ENCODE data around the gene GALP.
A peak's percentile ranks its signal among the peaks of the same experiment; 100 is the strongest.
"Not testable (repeated sequence)": the region's sequence is repeated elsewhere in the genome, so short reads cannot be mapped to it uniquely, and the experiment has no call there.

The GALP gene

DNA sequence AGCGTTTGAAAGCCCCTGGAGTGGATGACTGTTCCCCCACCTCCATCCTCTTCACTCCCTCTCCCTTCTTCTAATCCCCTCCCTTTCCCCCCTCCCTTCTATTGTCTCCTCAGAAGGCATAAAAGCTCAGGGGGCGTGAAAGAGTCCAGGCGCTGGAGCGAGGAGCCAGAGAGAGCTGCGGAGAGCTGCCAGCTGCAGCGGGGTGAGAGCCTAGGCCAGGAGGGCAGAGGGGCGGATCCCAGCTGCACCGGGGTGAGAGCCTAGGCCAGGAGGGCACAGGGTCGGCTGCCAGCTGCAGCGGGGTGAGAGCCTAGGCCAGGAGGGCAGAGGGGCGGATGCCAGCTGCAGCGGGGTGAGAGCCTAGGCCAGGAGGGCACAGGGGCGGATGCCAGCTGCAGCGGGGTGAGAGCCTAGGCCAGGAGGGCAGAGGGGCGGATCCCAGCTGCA lies at the start of gene GALP:
Gene GALP (plus strand): TSS at position 148 of the 447 bp plus-strand sequence. CDS start 1,101 bp downstream, outside the sequence.
- not testable (repeated sequence) for DNase-seq (ENCODE audit: low read depth in 3 of 3)

DNA sequence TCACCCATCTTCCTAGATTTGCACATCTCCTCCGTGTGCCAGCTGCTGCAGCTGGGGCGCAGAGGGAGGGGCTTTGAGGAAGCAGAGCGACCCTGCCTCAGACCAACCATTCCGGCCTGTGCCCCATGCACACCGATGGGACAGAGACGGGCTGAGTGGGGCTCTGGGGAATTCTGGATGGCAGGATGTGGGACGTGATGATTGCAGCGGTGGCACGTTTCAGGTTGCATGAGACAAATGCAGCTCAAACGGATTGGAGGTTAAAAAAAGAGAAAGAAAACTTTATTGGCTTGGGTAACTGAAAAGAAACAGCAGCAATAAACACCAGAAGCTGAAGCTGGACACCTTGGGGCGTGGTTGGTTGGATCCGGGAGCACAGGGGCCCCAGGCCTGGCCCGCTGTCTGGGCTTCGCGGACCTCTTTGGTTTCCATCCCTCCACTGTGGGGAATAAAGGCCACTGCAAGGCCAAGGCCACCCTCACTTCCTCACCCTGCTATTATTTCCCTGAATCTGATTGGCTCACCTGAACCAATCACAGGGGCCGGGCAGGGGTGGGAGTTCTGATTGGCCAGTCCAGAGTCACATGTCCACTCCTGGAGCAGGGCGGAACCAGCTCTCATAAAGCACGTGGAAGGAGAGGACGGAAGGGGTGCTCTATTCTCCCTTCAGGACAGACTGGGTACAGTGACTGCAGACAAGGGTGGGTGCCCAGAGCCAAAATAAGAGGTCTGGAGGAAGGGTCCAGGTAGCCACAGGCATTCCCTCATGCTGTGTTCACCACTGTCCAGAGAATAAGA lies 48.6 kb upstream of the GALP start:
- DNase-seq (ENCODE audit: low read depth in 3 of 3): no peak

DNA sequence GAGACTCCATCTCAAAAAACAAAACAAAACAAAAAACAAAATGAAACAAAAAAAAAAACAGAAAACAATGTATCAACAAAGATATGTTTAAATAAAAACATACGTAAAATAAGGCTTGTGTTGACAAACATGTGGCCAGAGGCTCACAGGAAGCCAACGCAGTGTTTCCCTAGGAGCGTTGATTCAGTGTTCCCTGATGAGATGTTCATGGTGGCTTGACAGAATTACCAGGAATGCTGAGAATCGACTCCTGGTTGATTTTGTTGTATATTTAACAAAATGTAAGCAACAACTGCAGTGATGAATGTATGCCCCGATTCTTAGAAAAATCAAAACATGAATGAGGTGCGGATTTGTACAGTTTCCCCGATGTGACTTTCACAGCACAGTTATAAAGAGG lies 45.8 kb upstream of the GALP start:
- no peak for DNase-seq (ENCODE audit: low read depth in 3 of 3)

DNA sequence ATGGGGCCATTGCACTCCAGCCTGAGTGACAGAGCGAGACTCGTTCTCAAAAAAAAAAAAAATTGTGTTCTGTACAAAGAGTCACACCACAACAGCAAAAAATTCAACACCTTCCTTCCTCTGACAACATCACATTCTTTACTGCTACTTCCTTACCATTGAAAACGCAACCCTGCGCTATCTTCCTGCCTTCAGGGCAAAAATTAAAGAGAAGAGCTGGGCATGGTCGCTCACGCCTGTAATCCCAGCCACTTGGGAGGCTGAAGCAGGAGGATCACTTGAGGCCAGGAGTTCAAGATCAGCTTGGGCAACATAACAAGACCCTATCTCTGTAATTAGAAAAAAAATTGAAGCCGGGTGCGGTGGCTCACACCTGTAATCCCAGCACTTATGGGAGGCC lies 44.2 kb upstream of the GALP start:
- DNase-seq (ENCODE audit: low read depth in 3 of 3): no peak

DNA sequence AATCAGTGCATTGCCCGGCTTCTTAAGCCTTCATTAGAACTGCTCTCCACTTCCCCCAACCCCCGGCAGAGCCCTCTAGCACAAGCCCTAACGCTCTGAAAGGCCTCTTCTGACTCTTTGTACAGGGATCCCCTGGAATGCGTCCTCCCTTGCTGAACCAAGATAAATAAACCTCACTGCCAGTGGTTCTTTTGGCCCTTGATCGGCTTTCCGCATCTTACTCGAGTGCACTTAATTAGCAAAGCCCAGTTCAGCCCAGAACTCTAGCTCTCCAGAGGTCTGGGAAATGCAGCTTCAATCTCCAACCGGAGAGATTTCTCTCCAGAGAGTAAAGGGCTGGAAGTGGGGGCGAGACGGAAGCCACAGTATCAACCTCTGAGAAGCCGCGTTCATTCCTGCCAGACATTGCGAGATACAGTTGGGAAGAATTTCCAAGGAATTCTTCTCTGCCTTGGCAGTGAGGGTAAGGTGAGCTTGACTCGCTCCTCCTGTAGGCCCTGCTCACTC lies 43.4 kb upstream of the GALP start:
- DNase-seq (ENCODE audit: low read depth in 3 of 3): no peak

DNA sequence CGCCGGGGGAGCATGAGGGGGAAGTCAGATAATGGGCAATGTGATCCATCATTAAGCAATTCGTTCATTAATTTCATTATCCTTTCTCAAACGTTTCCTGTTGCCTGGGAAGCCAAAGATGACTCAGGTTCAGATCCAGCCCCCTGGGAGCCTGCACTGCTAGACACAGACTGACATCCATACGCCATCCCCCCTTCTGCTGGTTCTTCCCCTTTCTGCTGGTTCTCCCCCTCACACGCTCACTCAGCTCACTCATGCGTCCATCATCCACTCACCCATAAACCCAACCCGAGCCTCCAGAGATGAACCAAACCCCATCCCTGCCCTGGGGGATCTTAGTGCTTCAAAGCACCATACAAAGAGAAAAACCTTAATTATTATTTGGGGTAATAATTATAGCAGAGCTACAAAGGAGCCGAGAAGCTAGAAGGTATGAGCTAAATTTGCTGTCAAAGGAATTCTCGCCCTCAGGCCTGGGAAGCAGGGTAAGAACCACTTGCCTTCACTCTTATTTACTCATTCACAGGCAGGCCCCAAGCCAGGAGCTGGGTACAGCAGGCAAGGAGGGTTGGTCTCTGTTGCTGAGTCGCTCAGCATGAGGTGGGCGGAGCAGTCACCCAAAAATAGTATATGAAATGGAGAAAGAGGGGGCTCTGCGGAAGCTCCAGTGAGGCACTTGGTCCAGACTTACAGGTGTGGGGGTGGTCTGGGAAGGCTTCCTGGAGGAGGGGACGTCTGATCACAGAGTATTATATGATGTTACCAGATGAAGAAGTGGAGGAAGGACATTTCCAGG lies 41.8 kb upstream of the GALP start:
- DNase-seq (ENCODE audit: low read depth in 3 of 3): no peak

DNA sequence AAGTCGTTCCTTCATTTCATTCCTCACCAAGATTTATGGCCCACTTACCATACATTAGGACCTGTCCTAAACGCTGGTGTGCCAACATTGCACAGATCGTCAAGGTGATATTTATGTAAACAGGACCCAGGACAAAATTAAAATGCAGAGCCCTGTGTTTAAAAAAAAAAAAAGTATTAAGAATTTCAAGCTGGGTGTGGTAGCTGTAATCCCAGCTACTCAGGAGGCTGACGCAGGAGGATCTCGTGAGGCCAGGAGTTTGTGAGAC lies 41.2 kb upstream of the GALP start:
- no peak for DNase-seq (ENCODE audit: low read depth in 3 of 3)

DNA sequence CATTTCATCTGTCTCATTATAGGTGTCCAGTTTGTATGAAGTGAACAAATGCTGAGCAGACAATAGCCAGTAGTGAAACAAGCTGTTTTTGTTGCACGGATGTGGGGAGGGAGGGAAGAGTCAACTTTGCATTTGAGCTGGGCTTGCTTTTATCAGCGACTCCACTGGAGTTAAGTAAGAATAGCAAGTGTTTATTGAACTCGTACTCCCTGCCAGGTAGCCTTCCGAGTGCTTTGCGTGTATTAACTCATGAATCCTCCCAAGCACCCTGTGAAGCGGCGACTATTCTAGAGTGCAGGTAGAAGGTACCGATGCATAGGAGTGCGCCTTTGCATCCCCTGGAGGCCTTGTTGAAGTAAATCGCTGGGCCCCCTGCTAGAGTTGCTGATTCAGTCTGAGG lies 39.4 kb upstream of the GALP start:
- no peak for DNase-seq (ENCODE audit: low read depth in 3 of 3)

DNA sequence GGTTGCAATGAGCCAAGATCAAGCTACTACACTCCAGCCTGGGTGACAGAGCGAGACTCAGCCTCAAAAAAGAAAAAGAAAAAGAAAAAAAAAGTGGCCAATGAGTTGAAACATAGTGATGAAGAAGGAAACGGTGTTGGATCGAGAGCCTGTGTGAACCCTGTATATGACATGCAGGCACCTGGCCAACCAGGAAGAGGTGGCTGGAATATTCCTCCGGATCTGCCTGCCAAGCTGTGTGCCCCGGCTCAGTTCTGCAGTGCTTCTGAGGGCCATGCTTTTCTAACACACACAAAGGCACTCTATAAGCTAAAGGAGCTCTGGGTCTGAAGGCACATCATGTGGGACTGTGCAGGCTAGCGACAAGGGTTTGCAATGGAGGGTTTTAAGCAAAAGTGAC lies 38.4 kb upstream of the GALP start:
- DNase-seq (ENCODE audit: low read depth in 3 of 3): no peak

DNA sequence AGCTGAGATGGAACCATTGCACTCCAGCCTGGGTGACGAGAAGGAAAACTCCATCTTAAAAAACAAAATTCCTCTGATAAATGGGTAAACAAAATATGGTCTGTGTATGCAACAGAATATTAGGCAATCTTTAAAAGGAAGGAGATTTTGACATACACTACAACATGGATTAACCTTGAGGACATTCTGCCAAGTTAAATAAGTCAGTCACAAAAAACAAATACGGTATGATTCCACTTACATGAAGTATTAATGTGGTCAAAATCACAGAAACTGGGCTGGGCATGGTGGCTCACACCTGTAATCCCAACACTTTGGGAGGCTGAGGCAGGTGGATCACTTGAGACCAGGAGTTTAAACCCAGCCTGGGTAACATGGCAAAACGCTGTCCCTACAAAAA lies 37.7 kb upstream of the GALP start:
- no peak for DNase-seq (ENCODE audit: low read depth in 3 of 3)

DNA sequence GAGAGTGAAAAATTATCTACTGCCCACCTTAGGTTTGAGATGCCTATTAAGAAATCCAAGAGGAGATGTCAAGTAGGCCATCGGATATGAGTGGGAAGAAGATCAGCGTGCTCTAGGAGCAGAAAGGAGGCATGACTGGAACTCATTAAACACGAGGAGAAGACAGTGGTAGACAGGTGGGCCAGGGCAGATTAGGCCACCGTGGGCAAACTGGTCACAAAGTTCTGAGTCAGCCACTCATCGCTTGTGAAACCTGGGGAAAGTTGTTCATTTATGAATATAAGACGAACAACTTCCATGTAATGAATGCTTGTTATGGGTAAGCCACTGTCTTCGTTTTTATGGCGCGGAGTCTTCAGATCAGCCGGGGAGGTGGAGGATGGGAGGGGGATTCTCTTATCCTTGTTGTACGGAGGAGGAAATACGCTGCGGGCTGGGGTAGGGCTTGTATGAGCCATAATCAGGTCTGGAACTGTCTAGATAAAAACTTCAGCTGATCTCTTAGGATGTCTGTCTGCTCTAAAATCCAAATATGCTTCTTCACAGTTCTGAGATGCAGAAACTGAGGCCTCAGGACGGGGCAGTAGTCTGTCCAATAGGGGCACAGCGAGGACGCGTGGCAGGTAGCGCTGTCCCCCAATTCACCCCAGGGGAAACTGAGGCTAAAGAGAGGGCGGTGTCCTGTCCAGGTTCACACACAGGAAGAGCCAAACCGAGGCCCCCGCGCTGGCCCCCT lies 35.8 kb upstream of the GALP start:
- DNase-seq (ENCODE audit: low read depth in 3 of 3): no peak

DNA sequence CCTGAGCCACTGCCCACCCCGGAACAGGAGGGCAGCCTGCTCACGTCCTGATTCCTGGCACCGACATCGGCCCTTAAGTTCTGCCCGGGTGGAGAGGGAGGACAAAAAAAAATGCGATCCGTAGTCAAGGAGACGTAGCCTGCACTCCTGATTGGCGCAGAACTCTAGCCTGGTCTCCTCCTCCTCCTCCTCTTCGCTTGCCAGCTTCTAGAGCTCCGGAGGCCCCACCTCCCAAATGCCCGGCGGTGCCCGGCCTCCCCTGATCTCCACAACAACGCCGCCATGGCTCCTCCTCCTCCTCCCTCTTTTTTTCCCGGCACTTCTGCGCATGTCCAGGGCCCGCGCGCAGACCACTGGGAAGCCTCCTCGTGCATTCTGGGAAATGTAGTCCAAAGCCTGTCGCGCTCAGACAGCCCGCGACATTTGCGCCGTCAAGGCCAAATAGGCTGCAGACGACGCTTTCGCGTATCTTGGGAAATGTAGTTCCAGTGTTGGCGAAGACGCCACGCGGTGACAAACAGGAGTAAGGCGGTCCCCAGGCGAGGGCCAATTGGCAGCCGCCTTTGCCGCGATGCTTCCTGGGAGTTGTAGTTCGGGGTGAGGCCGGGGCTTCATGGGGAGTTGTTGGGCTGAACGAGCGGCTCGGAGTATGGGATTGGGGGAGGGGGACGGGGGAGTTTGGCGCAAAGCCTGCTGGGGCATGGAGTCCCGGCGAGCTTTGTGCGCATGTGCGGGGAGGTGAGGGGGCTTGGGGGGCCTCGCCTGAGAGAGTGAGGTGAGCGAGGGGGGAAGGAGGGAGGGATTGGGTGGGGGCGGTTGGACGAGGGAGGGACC lies 35.0 kb upstream of the GALP start, which contains the start of gene ZNF444:
Gene ZNF444 (plus strand): TSS at position 705 of the 834 bp plus-strand sequence. CDS start 5,625 bp downstream, outside the sequence.
- DNase-seq (ENCODE audit: low read depth in 3 of 3): peak; percentile 97 to 100 (median 99)

DNA sequence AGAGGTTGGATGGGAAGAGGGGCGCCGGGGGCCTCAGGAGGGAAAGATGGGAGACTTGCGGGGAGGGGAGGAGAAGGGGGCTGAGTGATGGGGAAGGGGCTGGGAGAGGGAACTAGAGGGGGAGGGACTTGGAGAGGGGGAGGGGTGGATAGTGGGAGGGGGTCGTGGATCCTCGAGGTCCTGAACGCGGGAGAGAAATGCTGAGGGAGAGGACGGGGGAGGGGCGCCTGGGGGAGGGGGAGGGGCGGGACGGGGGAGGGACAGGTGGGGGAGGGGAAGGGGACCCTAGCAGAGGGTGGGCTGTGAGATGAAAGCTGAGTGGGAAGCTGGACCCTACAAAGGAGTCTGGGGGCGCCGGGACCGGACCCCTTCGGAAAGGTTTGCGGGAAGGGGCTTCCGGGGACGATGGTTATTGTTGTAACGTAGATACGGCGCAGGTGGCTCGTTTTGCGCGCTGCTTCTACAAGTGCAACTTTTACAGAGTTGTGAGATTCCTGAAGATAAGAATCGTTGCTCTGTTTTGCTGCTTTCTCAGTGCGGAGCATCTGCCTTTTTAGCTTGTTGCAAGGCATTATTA lies 34.3 kb upstream of the GALP start:
- DNase-seq (ENCODE audit: low read depth in 3 of 3): no peak

DNA sequence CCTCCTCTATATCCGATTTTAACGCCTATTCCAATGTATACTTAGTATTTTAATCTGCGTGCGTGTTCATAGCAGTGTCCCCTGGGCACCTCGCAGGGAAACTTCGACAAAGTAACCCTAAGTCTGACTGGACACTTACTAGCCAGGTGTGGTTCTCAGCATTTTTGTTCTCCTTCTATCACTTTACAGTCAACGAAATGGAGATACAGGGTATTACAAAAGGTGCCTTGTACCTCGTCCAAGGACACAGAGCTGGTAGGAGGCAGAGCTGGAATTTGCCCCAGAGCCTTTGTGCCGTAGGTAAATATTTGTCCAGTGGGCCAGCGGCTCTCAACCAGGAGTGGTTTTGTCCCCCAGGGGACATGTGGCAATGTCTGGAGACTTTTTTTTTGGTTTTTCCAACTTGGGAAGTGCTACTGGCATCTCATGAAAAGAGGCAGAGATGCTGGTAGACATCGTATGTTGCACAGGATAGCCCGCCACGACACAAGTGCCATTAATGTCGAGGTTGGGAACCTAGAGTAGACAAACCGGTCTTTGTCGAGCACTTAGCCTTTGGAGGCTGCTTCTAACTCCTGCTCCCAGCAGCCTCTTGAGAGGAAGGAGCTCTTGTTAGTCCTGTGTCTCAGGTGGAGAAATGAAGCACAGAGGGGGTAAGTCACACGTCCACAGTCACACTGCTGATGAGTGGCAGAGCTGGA lies 33.6 kb upstream of the GALP start:
- no peak for DNase-seq (ENCODE audit: low read depth in 3 of 3)

DNA sequence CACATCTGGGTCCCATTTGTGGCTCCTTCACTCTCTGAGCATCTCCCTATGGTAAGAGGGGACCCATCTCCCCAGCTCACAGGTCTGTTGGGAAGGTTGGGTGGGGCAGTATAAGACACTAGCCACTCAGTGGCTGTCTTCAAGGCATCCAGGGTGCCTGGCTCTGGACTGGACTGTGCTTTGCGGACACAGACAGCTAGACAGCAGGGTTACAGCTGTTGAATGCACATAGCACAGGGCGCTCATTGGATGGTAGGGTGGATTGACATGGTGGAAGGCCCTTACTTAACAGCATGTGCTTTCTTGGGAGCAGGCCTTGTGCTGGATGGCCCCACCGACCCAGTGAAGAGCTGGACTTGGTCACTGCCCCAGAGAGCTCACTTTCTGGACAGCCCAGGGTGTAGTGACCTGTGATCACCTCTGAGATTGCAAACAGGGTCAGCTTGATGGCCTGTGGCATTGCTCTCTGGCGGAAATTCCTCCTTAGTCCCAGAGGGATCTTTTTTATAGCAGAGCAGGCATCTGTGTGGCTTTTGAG lies 32.8 kb upstream of the GALP start:
- no peak for DNase-seq (ENCODE audit: low read depth in 3 of 3)

DNA sequence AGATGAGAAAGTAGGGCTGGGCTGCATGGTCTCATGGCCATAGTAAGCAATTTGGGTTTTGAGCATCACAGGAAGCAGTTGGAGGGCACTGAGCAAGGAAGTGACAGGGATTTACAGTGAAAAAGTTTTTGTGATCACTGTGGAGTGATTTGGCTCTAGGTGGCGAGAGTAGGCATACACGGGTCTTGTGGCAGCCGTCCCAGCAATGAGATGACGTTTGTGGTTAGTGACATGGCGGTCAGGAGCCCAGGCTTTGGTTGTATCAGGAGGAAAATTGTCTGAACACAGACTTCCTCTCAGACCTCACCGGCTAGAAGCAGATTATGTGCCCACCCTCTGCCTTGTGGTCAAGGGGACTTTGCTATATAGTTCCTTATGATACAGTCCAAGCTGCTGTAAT lies 31.4 kb upstream of the GALP start:
- DNase-seq (ENCODE audit: low read depth in 3 of 3): no peak

DNA sequence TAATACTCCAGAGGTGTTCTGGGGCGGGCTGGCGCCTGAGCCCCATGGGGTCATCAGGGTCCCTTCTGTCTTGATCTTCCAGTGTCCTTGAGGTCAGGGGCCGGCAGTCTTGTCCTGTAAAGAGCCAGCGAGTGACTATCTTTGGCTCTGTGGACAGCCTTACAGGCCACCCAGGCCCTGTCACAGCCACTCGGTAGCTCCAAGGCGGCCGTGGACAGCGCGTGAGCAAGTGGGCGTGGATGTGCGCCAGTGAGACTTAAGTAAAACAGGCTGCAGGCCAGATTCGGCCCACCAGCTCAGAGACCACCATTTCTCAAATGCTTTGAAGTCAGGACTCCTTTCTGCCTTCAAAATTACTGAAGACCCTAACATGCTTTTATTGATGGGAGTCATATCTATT lies 31.0 kb upstream of the GALP start:
- no peak for DNase-seq (ENCODE audit: low read depth in 3 of 3)

DNA sequence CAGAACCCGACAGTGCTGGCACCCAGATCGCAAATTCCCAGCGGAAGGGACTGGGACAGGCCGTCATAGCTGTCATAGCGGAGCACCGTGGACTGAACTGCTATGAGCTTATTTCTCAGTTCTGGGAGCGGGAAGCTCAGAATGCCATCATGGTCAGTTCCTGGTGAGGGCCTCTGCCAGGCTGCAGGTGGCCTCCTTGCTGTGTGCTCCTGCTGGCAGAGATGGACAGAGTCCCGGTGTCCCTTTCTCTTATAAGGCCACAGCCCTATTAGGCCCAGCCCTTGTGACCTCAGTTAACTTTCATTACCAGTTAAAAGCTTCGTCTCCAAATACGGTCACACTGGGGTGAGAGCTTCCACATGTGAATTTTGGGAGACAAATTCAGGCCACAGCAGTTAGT lies 30.1 kb upstream of the GALP start:
- DNase-seq (ENCODE audit: low read depth in 3 of 3): no peak

DNA sequence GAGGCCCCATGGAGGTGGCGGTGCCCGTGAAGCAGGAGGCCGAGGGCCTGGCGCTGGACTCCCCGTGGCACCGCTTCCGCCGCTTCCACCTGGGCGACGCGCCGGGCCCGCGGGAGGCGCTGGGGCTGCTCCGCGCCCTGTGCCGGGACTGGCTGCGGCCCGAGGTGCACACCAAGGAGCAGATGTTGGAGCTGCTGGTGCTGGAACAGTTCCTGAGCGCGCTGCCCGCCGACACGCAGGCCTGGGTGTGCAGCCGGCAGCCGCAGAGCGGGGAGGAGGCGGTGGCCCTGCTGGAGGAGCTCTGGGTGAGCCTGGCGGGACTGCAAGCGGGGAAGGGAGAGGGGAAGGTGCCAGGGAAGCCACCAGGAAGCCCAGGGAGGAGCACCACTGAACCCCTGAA lies 28.9 kb upstream of the GALP start:
- DNase-seq (ENCODE audit: low read depth in 3 of 3): no peak

DNA sequence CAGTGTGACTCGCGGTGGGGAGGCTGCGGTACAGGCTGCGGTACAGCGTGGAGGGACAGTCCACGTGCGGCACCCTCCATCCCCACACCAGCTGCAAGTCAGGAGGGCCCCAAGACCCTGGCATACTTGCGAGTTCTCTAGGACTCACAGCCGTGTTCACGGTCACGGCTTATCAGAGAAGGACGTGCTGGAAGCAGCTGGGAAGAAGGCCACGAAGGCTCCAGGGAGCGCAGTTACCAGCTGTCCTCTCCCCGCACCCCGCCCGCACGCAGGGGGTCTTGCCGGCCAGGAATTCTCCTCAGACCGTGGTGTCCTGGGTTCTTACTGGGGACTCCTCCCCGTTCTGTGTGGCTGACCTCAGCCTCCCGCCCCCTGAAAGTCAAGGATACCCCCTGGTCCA lies 28.5 kb upstream of the GALP start:
- no peak for DNase-seq (ENCODE audit: low read depth in 3 of 3)

All from stimulated activated CD4-positive, alpha-beta T cell treated with anti-CD3 and anti-CD28 coated beads, TNF-alpha, amount 100 ng/mL, for 4 hours (primary cell).